HG03521 (cell line): ENCODE measurements around the gene DYSF.

ENCODE experiments used
- ATAC-seq: cut with Tn5 transposase; IDR thresholded peaks from one replicate; pipeline ENCODE4 v1.9.1; 2021; ENCODE audit warnings: mild to moderate bottlenecking, moderate library complexity; ENCODE audit not compliant: unreplicated experiment

DYSF gene

DNA sequence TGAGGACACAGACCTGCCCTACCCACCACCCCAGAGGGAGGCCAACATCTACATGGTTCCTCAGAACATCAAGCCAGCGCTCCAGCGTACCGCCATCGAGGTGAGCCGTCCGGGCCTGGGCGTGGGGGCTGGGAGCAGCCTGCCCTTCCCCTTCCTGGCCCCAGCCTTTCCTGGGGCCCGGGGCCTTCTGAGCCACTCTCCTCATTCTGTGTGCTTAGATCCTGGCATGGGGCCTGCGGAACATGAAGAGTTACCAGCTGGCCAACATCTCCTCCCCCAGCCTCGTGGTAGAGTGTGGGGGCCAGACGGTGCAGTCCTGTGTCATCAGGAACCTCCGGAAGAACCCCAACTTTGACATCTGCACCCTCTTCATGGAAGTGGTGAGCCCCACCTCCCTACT lies 157.9 kb downstream of the DYSF start:
- ATAC-seq = no peak

DNA sequence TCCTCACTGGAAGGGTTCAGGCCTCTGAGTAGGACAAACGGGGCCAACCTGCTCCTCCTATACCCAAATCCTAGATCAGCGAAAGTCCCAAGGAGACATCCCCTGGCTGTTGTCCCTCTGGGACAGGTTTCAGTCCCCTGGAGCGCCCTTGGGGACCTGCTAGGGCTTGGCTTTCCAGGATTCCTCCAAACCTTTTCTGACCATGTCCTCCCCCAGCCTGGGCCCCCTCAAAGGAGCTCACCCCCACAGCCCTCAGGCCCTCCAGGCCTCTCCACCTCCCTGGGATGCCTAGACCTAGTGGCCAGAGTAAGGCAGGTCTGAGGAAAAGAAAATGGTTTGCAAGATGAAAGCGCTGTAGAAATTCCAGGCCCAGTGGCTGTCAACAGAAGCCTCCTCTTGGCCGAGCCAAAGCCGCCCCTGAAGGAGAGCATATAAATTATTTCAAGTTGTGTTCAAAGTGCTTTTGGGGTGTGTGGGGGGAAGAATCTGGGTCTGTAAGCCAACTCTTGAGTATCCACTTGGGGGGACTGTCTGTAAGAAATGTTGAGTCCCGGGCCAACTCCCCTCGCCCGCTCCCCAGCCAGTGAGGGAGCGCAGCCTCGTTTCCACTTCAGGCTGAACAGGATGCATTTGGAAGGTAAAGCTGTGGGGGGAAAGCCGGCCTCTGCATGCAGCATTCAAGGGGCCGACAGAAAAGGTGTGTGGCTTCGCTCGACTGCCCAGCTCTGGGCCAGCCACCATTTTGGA lies 158.6 kb downstream of the DYSF start:
- ATAC-seq = no peak

DNA sequence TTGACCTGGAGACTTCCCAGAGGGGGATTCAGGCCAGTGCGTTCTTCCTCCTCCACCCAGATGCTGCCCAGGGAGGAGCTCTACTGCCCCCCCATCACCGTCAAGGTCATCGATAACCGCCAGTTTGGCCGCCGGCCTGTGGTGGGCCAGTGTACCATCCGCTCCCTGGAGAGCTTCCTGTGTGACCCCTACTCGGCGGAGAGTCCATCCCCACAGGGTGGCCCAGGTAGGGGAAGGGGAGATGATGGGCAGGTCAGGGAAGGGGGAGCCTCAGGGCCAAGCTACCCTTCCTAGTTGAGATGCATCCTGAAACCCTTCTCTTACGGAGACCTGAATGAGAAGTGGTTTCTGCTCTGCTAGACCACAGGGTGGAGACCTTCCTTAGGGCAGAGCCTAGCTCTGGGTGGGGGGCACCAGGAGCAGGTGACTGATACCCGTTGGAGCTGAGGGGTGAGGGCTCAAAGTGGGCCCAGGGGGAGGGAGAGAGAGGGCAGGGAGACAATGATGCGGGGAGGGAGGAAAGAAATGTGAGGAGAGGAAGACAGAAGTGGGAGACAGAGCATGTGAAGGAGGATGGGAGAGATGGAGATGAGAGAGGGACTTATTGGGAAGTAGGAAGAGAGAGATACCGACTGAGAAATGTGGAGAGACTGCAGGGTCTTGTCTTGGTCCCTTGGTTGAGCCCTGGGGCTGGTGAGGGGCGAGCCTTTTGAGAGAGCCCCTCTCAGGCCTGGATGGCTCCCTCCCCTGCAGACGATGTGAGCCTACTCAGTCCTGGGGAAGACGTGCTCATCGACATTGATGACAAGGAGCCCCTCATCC lies 159.4 kb downstream of the DYSF start:
- no peak for ATAC-seq

- ATAC-seq = no peak
Measured at GRCh38 chr2:71613403-71613952, 160.1 kb downstream of the DYSF start.

GRCh38 chr2:71613953-71614925 lies 160.9 kb downstream of the DYSF start:
- no peak for ATAC-seq

GRCh38 chr2:71614976-71615766 lies 161.8 kb downstream of the DYSF start:
- no peak for ATAC-seq

DNA sequence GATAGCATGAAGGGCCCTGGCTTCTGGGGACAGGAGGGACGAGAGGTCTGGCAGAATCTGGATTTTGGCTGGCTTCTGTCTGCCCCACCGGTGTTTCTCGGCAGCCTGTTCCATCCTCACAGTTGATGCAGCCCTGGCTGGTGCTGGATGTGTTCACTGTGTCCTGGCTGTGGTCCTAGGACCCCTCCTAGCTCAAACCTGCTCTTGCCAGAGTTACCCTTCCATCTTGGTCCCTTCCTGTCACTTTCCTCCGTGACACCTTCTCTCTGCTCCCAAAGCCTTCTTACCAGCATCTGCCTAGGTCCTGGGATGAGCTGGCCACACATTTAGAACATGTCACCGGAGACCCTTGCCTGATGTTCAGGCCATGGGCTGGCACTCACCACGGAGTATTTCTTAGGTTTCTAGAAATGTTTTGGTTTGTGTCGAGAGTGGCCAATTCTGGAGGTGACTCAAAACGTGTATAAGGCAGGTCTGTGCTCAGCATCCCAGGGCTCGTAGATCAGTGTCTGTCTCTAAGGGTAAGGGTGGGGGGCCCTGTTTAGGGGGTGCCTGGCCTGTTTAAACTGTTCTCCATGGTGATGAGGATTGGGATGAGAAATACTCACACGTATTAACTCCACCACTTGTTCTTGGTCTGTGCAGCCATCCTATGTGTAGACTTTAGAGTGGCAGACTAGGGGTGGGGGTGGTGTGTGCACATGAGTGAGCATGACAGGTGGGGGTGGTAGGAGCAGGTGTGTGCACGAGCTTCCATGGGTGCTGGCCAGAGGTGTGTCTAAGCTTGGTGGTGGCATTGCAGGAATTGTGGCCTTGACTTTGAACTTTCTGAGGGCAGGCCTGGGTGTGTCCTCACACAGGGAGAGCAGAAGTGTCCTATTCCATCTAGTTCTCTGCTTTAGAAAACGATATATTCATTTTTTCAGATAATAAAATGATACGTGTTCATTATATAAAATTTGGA lies 162.7 kb downstream of the DYSF start:
- ATAC-seq = no peak

GRCh38 chr2:71617266-71617665 lies 163.9 kb downstream of the DYSF start:
- ATAC-seq = no peak

GRCh38 chr2:71618327-71619113 lies 165.2 kb downstream of the DYSF start:
- no peak for ATAC-seq

- no peak for ATAC-seq
Measured at GRCh38 chr2:71619230-71619741, 165.9 kb downstream of the DYSF start.

DNA sequence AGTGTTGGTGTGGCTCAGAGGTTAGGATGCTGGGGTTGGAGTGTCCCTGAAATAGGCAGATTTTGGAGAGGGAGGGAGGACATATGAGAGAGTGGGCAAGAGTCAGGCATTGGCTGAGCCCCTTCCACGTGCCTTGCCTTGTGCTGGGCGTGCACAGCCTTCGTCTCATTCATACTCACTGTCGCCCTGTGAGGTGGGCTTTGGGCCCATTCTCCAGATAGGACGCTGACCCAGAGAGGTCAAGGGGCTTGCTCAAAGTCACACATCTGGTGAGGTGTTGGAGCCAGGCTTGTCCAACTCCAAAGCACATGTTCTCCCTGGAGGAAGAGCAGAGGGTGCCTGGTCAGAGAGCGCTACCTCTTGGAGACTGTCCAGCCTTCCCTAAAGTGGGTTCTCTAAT lies 166.8 kb downstream of the DYSF start:
- ATAC-seq = no peak

DNA sequence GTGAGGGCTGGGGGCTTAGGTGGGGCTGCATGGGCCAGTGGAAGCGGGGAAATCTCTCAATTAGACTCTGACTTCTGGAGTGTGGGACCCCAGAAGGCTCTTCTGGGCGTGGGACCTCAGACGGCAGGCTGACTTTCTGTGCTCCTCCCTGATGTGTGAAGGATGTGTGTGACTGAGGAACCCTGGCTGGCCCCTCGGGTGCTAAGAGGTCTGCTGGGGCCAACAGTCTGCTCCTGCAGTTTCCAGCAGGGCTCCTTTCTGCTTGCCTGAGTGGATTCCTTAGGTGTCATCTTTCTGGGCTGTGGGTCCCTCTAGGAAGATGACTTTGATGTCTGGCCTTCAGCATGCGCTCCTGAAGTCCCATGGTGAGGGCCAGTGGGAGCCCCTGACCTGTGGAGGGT lies 167.5 kb downstream of the DYSF start:
- ATAC-seq = no peak

- ATAC-seq = no peak
Measured at GRCh38 chr2:71629273-71629672, 175.9 kb downstream of the DYSF start.

GRCh38 chr2:71629771-71630453 lies 176.6 kb downstream of the DYSF start:
- no peak for ATAC-seq

DNA sequence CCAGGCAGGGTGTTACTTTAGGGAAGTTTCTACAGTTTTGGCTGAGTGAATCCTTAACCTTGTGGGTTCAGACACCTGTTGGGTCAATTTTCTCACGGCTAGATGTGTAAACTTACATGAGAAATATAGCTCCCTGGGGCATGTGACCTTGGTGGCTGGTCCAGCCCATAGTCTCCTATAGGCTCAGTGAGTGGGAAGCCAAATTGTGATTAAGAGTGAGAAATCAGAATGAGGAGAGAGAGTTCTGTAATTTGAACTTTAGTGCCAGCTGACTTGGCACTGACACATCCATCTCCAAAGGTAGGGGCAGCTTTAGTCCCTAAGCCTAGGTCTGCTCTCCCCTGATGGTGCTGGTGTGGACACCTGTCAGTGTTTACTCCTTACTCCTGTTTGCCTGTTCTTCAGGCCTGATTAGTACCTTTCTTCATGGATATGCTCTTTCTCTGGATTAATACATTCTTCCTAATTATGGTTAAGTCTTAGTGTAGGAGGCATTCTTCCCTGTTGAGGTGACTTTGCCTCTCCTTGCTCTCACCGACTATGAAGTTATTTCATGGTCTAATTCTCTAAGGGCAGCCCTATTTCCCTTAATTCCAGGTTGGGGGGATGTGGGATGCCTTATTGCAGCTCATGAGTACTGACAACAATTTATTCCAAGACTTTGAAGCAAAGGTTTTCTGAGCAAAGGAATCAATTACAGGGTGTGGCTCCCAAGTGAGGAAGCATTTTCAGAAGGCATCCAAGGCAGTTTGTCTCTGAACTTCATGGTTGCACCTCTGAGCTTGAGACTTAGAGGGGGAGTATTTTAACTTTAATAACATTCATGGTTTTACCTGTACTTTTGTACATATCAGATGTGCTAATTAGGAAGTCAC lies 177.3 kb downstream of the DYSF start:
- no peak for ATAC-seq

DNA sequence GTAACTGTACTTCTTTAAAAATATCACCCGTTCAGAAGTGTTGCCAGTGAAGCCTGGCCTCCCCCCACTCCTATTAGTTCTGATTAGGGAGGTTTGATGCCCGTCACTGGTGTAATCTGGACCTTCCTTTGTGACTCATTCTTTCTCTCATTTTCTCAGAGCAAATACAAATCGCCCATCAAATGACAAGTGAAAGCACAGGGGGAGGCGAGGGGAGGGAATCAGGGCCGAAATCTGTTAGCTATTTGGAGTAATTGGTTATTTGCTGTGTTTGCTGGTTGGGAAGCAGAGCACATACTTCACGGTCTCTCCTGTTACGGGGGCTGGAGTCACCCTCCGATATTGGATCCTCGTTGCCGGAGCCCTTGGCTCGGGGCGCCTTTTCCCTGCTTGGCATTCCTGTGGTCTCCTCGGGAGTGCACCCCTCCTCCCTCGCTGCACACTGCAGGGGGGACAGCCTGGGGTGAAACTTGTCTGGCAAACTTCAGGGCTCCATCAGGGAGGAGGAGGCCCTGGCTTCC lies 178.1 kb downstream of the DYSF start:
- ATAC-seq = no peak
